T-helper 2 cell treated with Interferon-gamma antibody and Interleukin-4, amounts not matched to agents 5 μg/mL and 100 μg/mL, for 36 hours (primary cell): ENCODE results near the gene SMYD3.

Source experiments
- DNase-seq: peaks from one replicate; pipeline ENCODE4 v3.0.0; 2021; ENCODE audit warnings: low spot score
- H3K27ac Mint-ChIP-seq: one replicate; pipeline ENCODE4 v1.8.0; 2021; ENCODE audit warnings: mild to moderate bottlenecking, mixed read lengths
- H3K27me3 Mint-ChIP-seq: one replicate; pipeline ENCODE4 v1.8.0; 2021; ENCODE audit warnings: low read depth, mixed read lengths
- H3K36me3 Mint-ChIP-seq: one replicate; pipeline ENCODE4 v1.8.0; 2021; ENCODE audit warnings: low read depth, mixed read lengths
- H3K4me1 Mint-ChIP-seq: one replicate; pipeline ENCODE4 v1.8.0; 2021; ENCODE audit warnings: low read depth, mixed read lengths
- H3K4me3 Mint-ChIP-seq: one replicate; pipeline ENCODE4 v1.8.0; 2022; ENCODE audit warnings: mild to moderate bottlenecking, moderate library complexity, mixed read lengths
- H3K9me3 Mint-ChIP-seq: one replicate; pipeline ENCODE4 v1.8.0; 2021; ENCODE audit warnings: mixed read lengths

The SMYD3 gene

DNA sequence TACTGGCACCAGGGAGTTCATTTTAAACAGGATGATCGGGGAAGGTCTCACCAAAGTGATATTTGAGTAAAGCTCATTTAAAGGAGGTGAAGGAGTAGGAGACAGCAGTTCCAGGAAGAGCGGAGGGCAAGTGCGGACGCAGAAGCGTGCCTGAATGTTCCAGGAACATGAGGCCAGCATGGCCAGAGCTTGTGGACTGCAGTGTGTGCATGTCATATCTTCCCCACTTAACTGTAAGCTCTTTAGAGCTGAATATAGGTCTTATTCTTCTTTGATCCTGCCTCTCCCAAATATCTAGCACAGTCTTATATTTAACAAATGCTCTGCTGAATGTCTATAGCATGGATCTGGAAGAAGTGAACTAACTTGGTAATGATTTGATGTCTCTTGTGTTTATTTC is 639.3 kb downstream of the SMYD3 start:
- H3K27me3 Mint-ChIP-seq: no peaks in the 10 kb centered on the region
- DNase-seq: no peak
- H3K9me3 Mint-ChIP-seq: no peaks in the 10 kb centered on the region
- H3K27ac Mint-ChIP-seq: no peak overlapping the region
- no peak overlapping the region for H3K4me3 Mint-ChIP-seq
- no peaks in the 10 kb centered on the region for H3K4me1 Mint-ChIP-seq
- no peaks in the 10 kb centered on the region for H3K36me3 Mint-ChIP-seq

DNA sequence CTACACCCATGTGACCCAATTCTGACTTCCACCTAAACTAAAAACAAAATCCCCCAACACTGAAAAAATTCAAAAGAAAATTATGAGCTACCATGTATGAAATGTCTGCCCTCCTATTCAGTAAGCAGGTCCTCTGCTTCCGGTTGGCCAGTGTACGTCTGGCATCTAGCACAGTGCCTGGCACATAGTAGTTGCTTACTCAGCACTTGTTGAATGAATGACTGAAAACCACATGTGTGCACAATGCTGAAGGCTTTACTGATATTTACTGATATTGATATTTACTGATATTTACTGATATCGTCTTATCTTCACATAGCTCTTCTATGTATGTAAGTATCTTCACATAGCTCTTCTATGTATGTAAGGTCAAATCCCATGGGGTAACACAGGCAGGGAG is 642.2 kb downstream of the SMYD3 start:
- no peak overlapping the region for H3K27ac Mint-ChIP-seq
- DNase-seq: no peak
- no peaks in the 10 kb centered on the region for H3K27me3 Mint-ChIP-seq
- no peaks in the 10 kb centered on the region for H3K36me3 Mint-ChIP-seq
- no peaks in the 10 kb centered on the region for H3K9me3 Mint-ChIP-seq
- H3K4me1 Mint-ChIP-seq: no peaks in the 10 kb centered on the region
- H3K4me3 Mint-ChIP-seq: no peak overlapping the region

DNA sequence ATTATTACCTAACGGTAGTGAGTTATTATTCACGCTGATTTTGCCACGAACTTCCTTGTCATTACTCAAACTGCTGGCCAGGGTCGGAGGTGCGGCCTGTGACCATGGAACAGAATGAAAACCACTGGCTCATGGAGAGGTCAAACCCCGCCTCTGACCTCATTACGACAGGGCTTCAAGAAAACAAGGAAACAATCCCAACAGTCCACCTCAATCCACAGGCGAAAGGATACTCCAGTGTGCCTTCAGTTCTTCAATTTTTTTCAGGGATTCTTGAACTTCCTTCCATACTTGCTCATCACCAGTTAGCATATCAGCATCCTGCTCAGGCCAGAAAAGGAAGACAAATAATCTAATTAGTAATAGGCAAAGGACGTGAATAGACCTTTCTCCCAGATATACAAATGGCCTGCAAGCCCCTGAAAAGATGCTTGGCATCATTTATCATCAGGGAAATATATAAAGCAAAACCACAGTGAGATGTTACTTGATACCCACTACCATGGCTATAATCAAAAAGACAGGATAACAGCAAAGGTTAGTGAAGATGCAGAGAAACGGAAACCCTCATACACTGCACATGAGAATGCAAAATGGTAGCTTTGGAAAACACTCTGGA is 643.4 kb downstream of the SMYD3 start:
- no peaks in the 10 kb centered on the region for H3K27me3 Mint-ChIP-seq
- no peak overlapping the region for H3K4me3 Mint-ChIP-seq
- H3K4me1 Mint-ChIP-seq: no peaks in the 10 kb centered on the region
- no peak for DNase-seq
- H3K27ac Mint-ChIP-seq: no peak overlapping the region
- H3K36me3 Mint-ChIP-seq: no peaks in the 10 kb centered on the region
- H3K9me3 Mint-ChIP-seq: no peaks in the 10 kb centered on the region

DNA sequence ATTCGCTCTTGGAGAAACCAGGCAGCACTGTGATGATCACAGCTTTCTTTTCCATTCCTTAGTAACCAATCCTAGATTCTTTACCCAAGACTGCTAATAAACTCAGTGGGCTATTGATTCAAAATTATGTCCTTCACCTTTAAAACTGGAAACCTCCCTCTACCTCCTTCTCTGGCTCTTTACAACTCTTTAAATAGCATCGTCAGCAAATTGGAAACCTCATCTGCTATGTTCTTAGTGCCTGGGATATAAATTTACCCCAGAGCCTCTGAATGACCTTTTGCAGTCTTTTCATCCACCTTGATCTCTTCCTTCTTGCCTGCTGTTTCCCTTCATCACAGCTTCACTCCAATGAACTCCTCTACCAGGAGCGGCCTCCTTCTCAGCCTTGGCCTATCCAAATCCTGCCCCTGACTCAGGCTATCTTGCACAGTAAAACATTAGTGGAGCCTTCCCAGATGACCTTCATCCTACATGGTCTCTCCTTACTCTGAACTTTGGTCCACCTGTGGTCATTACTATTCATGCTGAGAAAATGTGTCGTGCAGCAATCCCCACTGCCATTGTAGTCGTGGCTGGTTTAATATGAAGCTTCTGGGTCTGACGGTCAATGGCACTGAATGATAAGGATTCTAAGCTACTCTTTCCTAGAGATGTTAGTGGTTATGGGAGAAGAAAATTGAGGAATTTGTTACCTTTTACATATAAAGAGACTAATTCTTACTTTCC is 644.1 kb downstream of the SMYD3 start:
- H3K4me1 Mint-ChIP-seq: no peaks in the 10 kb centered on the region
- H3K27me3 Mint-ChIP-seq: no peaks in the 10 kb centered on the region
- H3K27ac Mint-ChIP-seq: no peak overlapping the region
- H3K36me3 Mint-ChIP-seq: no peaks in the 10 kb centered on the region
- H3K9me3 Mint-ChIP-seq: no peaks in the 10 kb centered on the region
- no peak overlapping the region for H3K4me3 Mint-ChIP-seq
- DNase-seq: no peak

DNA sequence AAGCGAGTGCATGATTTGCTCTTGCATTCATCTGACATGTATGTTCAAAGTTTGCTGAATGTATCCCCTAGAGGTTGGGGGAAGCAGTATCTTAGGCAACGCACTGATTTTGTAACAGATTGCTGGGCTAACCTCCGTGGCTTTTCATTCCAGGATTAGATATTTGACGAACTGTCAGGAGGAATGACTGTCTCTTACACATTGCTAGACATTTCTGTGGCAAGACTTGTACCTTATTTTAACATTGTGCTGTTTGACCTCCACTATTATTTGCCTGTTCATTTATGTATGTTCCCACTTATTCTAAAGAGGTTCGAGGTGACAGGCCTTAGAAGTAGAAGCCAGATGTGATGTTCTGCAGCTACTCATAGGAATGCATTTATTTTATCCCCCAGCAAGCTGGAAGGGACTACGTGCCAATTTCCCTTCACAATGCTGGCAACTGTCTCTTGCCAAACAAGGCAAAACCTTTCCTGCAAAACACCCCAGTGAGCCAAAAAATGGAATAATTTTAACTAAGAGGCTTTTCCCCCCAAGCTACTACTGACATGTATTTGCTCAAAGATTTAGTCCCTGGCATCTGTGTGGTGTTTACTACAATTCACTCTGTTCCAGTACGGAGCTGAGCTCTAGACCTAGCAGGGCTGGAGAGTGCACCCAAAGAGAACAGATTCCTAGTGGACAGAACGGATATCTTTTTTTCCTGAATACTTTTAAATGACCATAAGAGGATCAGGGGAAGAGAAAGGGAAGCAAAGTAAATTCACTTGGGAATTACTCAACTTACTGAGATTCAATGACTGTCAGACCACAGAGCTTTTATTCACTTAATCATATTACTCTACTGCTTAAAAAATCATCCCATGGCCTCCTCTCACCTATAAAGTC is 646.2 kb downstream of the SMYD3 start:
- Mint-ChIP-seq H3K27ac (no peak overlapping the region), H3K36me3 (no peaks in the 10 kb centered on the region), H3K4me1 (no peaks in the 10 kb centered on the region), H3K27me3 (no peaks in the 10 kb centered on the region), H3K4me3 (no peak overlapping the region), H3K9me3 (no peaks in the 10 kb centered on the region)
- no peak for DNase-seq

DNA sequence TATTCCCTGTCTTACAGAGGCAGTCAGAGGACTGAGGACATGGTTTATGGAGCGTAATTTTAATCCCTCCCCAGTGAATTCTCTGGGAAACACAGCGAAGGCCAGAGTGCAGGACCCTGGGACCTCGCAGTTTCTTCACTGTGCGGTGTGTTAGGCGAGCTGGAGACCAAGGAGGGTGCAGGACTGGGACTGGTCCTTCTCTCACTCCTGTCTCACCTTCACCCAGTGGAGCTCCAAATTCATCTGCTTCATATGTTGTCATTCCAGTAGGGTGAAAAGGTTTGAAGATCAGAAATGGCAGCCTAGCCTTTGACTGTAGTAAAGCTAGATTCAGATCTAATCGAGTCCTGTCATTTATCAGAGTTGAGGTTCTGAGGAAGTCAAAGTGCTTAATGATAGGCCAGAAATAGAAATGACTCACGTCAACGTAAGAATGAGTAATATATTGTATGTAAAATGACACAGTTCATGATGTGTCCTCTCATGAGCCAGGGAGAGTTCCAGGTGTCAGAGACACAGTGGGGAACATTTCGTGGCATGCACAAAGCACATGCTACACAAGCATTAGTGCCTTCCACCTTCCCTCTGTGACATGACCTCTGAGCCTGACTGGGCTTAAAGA is 647.5 kb downstream of the SMYD3 start:
- no peak for DNase-seq
- Mint-ChIP-seq H3K27ac (no peak overlapping the region), H3K9me3 (no peaks in the 10 kb centered on the region), H3K27me3 (no peaks in the 10 kb centered on the region), H3K4me1 (no peaks in the 10 kb centered on the region), H3K4me3 (no peak overlapping the region), H3K36me3 (no peaks in the 10 kb centered on the region)

DNA sequence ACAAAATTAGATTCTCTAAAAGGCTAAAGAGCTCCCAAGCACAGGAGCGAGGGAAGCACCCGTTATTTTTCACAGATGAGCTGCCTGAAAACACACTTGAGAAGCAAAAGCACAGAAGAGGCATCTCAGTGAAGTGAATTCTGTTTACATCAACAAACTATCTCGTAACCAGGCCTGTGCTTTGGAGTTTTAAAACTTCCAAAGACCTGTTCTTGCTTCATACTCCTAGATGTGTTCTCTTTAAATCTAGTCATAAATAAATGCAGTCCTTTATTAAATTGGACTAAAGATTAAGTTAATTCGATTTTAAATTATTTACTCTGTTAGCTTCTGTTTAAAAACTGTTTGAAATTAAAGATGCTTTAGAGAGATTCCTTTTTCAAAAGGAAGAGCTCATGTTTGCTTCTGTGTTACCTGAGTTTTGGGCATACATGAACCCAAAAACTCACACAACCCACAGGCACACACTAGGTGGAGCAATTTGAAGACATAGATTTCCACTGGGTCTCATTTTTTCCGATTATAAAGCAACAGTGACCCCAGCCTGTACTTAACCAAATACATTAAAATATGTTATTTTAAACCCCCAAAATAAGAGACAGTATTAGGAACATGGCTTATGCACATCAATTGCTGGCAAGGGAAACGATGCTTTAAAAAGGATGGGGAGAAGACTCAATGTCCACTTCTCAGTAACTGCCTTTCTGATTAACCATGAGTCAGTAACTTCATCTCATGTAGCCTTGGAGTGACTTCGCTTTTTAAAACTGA is 648.2 kb downstream of the SMYD3 start:
- H3K4me3 Mint-ChIP-seq: no peak overlapping the region
- no peaks in the 10 kb centered on the region for H3K4me1 Mint-ChIP-seq
- no peaks in the 10 kb centered on the region for H3K9me3 Mint-ChIP-seq
- H3K27me3 Mint-ChIP-seq: no peaks in the 10 kb centered on the region
- no peaks in the 10 kb centered on the region for H3K36me3 Mint-ChIP-seq
- no peak for DNase-seq
- no peak overlapping the region for H3K27ac Mint-ChIP-seq

DNA sequence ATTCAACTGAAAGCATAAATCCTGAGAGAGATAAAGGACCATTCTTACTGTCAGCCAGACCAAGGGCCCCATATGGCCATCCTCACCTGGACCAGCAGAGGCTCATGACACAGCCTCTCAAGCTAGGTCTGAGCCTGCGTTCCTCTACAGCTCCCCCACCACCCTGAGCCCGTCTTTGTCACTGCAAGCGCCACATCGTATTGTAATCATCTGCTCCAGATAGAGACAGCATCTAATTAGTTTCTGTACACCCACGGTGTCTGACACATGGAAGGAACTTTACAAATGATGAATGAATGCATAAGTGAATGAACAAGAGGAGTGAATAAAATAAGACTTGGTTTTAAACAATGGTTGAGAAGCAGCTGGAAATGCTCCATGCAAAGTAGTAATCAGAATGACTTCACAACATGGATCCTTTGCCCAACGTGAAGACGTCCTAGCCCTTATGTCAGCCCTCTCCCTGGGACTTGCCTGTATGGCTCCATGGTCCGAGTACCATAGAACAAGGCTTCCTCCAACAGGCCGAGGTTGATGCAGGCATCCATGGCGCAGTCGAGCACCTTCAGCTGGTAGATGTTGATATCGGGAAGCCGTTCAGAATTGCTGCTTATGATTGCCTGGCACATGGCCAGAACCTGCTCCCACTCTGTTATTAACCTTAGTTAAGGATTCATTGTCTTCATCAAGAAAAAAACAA is 648.9 kb downstream of the SMYD3 start:
- Mint-ChIP-seq H3K4me1 (no peaks in the 10 kb centered on the region), H3K9me3 (no peaks in the 10 kb centered on the region), H3K36me3 (no peaks in the 10 kb centered on the region), H3K4me3 (no peak overlapping the region), H3K27ac (no peak overlapping the region), H3K27me3 (no peaks in the 10 kb centered on the region)
- no peak for DNase-seq

DNA sequence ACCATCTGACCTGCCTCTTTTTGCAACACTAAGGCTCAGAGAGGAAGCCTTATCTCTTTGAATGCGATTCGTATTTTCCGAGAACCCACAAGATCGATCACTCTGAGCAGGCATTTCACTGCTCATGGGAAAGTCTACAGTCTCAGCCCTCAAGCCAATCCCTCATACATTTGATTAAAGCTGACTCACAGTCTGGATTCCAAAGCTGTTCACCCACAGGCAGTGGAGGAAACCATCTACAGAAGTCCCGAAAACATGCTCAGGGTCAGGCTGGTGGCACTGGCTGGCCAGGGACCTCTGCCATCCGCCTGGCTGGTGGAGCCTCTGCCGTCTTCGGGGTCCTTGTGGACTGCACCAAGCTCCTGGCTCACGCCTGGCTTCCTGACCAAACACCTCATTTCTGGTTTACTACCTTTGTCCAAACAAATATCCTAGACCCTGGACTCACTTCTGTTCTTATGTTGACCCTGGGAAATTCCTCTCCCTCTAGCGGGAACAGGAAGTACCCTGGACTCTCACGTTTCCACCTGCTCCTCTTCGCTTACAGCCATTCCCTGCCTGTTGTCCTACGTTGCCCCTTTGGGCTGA is 650.0 kb downstream of the SMYD3 start:
- H3K27ac Mint-ChIP-seq: no peak overlapping the region
- no peak for DNase-seq
- H3K4me3 Mint-ChIP-seq: no peak overlapping the region
- H3K4me1 Mint-ChIP-seq: no peaks in the 10 kb centered on the region
- H3K27me3 Mint-ChIP-seq: no peaks in the 10 kb centered on the region
- no peaks in the 10 kb centered on the region for H3K9me3 Mint-ChIP-seq
- H3K36me3 Mint-ChIP-seq: no peaks in the 10 kb centered on the region

DNA sequence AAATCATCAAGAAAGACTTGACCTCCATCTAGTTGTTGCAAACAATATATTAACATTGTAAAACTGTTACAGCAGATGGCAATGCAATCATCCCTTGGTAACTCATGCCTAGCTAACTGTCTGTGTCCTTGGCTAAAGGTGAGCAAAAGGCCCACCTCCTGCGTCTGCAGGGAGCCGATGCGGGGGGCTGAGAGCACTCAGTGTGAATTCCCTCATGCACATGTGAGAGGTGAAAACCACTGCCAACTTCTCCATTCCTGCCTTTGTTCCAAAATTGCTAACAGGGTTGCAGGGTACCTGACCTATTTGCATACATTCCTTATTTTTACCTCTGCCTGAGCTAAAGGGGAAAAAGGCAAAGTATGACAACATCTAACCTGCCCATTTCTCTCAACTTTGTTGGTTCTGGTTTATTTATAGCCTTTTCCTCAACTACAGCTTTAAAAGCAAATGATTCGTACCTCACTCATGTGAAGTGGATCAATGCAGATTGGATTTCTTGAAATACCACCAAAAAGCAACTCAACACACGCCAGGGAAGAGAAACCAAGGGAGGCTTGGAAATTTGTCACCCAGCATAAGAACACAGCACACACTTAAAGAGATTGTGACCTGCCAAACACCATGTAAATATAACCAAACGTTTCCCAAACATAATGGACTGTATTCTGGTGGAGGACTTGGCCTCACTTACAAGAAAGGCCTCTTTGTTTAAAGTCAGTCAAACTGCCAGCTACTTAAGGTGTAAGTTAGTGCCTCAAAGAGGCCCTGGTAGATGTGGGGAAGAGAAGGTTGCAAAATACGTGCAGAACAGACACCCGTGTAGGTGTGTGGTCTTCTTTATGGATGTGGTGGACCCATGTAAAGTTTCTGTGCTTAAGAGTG is 651.0 kb downstream of the SMYD3 start:
- Mint-ChIP-seq H3K9me3 (no peaks in the 10 kb centered on the region), H3K4me3 (no peak overlapping the region), H3K36me3 (no peaks in the 10 kb centered on the region), H3K4me1 (no peaks in the 10 kb centered on the region), H3K27ac (no peak overlapping the region), H3K27me3 (no peaks in the 10 kb centered on the region)
- DNase-seq: no peak

DNA sequence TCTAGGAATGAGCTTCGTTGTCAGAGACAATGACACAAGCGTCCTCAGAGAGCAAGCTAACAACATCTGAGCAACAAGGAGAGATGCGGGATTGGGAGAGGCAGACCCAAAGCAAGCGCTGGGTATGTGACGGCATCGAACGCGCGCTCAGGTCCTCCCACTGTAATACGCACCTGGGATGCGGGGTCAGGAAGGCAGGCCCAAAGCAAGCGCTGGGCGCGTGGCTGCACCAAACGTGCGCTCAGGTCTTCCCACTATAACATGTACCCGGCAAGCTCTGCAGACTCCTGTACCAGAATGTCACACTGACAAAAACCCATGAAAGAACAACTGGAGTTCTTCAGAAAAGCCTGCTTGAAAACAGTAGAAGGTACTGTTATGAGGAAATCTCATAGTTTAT is 653.8 kb downstream of the SMYD3 start:
- Mint-ChIP-seq H3K9me3 (no peaks in the 10 kb centered on the region), H3K27me3 (no peaks in the 10 kb centered on the region), H3K4me3 (no peak overlapping the region), H3K36me3 (no peaks in the 10 kb centered on the region), H3K4me1 (no peaks in the 10 kb centered on the region), H3K27ac (no peak overlapping the region)
- DNase-seq: no peak

DNA sequence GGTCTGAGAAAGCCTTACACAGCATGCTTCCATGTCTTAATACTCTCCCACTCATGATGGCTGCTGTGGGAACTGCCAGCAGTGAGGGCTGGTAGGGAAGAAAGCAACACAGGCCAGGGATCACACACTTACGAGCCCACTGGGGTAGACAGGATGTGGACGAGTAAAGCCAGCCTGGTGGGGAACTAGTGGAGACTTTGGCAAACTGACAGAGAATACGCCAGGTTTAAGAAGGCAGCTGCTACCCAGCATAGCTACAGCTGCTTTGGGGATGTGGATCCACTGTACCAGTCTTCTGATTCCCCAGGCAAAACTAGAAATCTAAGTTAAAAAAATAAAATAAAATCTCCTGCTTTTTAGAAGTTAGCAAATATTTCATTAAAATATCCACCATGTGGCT is 664.0 kb downstream of the SMYD3 start:
- H3K27me3 Mint-ChIP-seq: no peaks in the 10 kb centered on the region
- no peaks in the 10 kb centered on the region for H3K4me1 Mint-ChIP-seq
- H3K27ac Mint-ChIP-seq: no peak overlapping the region
- H3K9me3 Mint-ChIP-seq: no peaks in the 10 kb centered on the region
- DNase-seq: no peak
- H3K4me3 Mint-ChIP-seq: no peak overlapping the region
- H3K36me3 Mint-ChIP-seq: no peaks in the 10 kb centered on the region
